Retinal pigment epithelial cell (primary cell): ENCODE data around the gene ELMO1.

Experiments used
- DNase-seq: peaks from one replicate; pipeline ENCODE4 v3.0.0-alpha.2; 2010; ENCODE audit warnings: low read depth
- H3K4me3 ChIP-seq: 2 replicates; pipeline ENCODE4 v1.5.1; 2011; ENCODE audit warnings: mild to moderate bottlenecking, low read length, control low read depth, moderate library complexity
- TF ChIP-seq, protein P1 (sequence below): conservative IDR thresholded peaks from 2 replicates; pipeline ENCODE4 v1.5.1; 2011; ENCODE audit warnings: low read depth, low read length, control low read depth, inconsistent platforms

The ELMO1 gene

GRCh38 chr7:37391791-37392672 is 56.6 kb downstream of the ELMO1 start:
- no peak overlapping the region for H3K4me3 ChIP-seq
- TF ChIP-seq, protein P1, sequence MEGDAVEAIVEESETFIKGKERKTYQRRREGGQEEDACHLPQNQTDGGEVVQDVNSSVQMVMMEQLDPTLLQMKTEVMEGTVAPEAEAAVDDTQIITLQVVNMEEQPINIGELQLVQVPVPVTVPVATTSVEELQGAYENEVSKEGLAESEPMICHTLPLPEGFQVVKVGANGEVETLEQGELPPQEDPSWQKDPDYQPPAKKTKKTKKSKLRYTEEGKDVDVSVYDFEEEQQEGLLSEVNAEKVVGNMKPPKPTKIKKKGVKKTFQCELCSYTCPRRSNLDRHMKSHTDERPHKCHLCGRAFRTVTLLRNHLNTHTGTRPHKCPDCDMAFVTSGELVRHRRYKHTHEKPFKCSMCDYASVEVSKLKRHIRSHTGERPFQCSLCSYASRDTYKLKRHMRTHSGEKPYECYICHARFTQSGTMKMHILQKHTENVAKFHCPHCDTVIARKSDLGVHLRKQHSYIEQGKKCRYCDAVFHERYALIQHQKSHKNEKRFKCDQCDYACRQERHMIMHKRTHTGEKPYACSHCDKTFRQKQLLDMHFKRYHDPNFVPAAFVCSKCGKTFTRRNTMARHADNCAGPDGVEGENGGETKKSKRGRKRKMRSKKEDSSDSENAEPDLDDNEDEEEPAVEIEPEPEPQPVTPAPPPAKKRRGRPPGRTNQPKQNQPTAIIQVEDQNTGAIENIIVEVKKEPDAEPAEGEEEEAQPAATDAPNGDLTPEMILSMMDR: no peak
- no peak for DNase-seq

- TF ChIP-seq, protein P1: no peak
- H3K4me3 ChIP-seq: no peak overlapping the region
- no peak for DNase-seq
These were observed 58.5 kb downstream of the ELMO1 start for GRCh38 chr7:37390114-37390513.

DNA sequence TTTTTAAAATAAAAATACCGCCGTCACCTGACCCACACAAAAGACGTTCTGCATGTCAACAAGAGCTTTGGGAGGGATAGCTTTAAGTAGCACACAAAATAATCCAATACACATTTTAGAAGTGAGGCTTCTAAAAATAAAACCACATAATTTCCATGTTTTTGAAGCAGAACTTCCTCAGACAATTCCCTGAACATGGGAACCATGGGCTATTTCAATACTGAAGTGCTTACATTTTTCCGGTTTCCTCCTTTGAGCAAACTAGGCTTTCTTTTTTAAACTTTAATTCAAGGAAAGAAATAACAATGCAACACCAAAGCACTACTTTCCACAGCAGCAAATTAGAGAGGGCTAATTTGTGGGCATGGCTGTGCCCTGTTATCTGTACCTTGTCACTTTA is 59.9 kb downstream of the ELMO1 start:
- TF ChIP-seq, protein P1: no peak
- no peak overlapping the region for H3K4me3 ChIP-seq
- no peak for DNase-seq

DNA sequence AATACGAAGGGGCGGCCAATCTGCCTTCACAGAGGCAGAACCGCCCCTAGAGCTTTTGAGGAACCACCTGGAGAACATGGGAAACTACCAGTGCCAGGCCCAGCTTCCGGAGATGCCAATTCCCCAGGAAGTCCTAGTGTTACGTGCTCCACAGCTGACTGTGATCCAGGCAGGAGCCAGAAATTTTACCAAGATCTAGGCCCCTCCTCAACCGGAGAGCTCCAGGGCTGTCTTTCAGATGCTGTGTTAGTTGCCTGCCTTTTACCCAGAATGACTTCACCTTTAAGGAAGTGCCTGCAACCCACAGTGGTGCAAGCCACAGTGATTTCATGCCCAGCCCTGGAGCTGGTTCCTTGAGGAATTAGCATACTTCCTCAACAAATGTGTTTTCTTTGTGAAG is 62.9 kb downstream of the ELMO1 start:
- no peak overlapping the region for H3K4me3 ChIP-seq
- no peak for DNase-seq
- TF ChIP-seq, protein P1: no peak

DNA sequence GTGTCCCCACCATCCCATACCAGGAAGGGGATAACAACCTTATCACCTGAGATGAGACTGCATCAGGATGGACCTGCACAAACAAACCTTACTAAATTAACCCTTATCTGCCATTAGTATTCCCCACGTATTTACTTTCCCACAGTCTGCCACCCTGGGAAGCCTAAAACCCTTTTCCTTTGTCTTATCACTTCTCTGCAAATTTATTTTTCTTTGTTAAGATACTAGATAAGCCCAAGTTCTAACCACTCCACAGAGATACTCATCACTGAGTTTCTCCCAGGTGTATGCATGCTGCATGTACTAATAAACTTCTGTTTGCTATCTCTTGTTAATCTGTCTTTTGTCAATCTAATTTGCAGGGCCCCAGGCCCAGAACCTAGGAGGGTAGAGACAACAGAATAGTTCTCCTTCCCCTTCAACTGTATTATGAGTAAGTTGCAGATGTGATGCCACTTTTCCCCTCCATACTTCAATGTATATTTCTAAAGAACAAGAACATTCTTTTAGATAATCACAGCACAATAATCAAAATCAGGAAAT is 66.0 kb downstream of the ELMO1 start:
- TF ChIP-seq, protein P1: no peak
- no peak for DNase-seq
- no peak overlapping the region for H3K4me3 ChIP-seq

DNA sequence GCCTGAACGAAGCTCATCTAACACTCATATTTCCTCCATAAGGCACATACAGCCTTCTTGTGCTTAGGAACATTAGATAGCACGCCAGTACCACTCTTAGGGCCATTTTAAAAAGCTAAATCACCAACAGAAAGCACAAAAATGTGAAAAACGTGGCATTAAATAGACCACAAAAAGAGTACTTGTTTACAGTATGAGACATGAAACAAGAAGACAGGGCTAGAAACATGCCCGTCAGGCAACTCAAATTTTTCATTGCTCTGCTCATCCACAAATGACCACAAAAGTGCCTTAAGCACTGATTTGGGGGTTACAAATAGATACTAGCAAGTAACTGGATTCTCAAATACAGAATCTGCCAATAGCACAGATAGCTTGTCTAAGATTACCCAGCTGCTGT is 67.8 kb downstream of the ELMO1 start:
- DNase-seq: no peak
- no peak overlapping the region for H3K4me3 ChIP-seq
- TF ChIP-seq, protein P1: no peak
